HepG2 (cell line): ENCODE measurements around the gene FBLL1. TPM values are rescaled to one million over a fixed set of nuclear protein-coding genes. Genes with fewer than 3 reads are reported as not detected.

Experiments
- ATAC-seq: fragments of 200-7000 bp; cut with Tn5 transposase; 3 replicates; pipeline ENCODE4 v1.9.1; 2020; ENCODE audit warnings: mild to moderate bottlenecking, moderate library complexity
- BruUV-seq: library from RNA; stranded (reverse); fragments of 400-500 nt; replicated peaks from 2 replicates; lab custom pipeline; 2021; lab: Mats Ljungman, UMichigan
- CTCF ChIA-PET: fragments of 300-600 bp; formaldehyde crosslinking; extraction: SDS; loops from one replicate; lab custom pipeline; 2021; ENCODE audit warnings: low total read pairs, inconsistent platforms, low intra/inter-chr PET ratio; lab: Yijun Ruan, JAX
- POLR2A ChIA-PET: fragments of 350-600 bp; sonication (Branson Sonifier 250); formaldehyde crosslinking; loops from one replicate; lab custom pipeline; 2020; ENCODE audit warnings: antibody characterized with exemption, inconsistent platforms; lab: Yijun Ruan, JAX
- DNase-seq: peaks from one replicate; pipeline ENCODE4 v3.0.0-alpha.2; 2015; ENCODE audit warnings: low spot score
- FAIRE-seq: peaks from 3 replicates; lab custom pipeline; 2011; peaks lifted over from hg19 to GRCh38; lab: Jason Lieb, UNC
- H2AFZ ChIP-seq: one replicate; pipeline ENCODE4 v1.6.1; 2011; ENCODE audit warnings: low read length, inconsistent platforms
- H3K27ac ChIP-seq: fragments of 300-600 bp; 3 replicates; pipeline ENCODE4 v1.8.0; 2011; ENCODE audit warnings: mixed run types, mild to moderate bottlenecking, mixed read lengths, low read length, inconsistent platforms; ENCODE audit not compliant: insufficient read depth; ENCODE audit errors: extremely low read length
- H3K27me3 ChIP-seq, 2 experiments: fragments of 200-600 bp in 1 of 2; 2 replicates in 1 of 2; 3 replicates in 1 of 2; pipeline versions ENCODE4 v1.6.0 to v1.8.0; 2011; ENCODE audit warnings: low read length in 2 of 2, mild to moderate bottlenecking in 2 of 2, moderate library complexity in 2 of 2, inconsistent platforms in 1 of 2; ENCODE audit not compliant: insufficient read depth in 2 of 2, control insufficient read depth in 1 of 2
- H3K36me3 ChIP-seq, 2 experiments: fragments of 200-600 bp in 1 of 2; replicated peaks in 1 of 2; 2 replicates in 1 of 2; 3 replicates in 1 of 2; pipeline versions ENCODE4 v1.5.1 to v1.8.0; 2011; ENCODE audit warnings: low read length in 2 of 2, inconsistent platforms in 1 of 2; ENCODE audit not compliant: insufficient read depth in 2 of 2, control insufficient read depth in 1 of 2
- H3K4me1 ChIP-seq: 2 replicates; pipeline ENCODE4 v1.5.1; 2012; ENCODE audit warnings: low read length, inconsistent platforms; ENCODE audit not compliant: insufficient read depth
- H3K4me2 ChIP-seq: 2 replicates; pipeline ENCODE4 v1.6.0; 2011; ENCODE audit warnings: low read depth, low read length, inconsistent platforms
- H3K4me3 ChIP-seq, 3 experiments: fragments of 200-600 bp in 1 of 3; sonication (generic), shearing (Covaris generic) in 1 of 3; replicated peaks in 1 of 3; 2 replicates each; pipeline ENCODE4 v1.5.1; 2011 to 2016; ENCODE audit warnings: low read length in 3 of 3, inconsistent platforms in 2 of 3, low read depth in 2 of 3, mild to moderate bottlenecking in 2 of 3, control low read depth in 1 of 3, mixed read lengths in 1 of 3; ENCODE audit not compliant: insufficient read depth in 1 of 3
- H3K79me2 ChIP-seq: one replicate; pipeline ENCODE4 v1.6.1; 2011; ENCODE audit warnings: low read length, inconsistent platforms; ENCODE audit not compliant: insufficient read depth
- H3K9ac ChIP-seq: 2 replicates; pipeline ENCODE4 v1.6.0; 2011; ENCODE audit warnings: mild to moderate bottlenecking, low read depth, low read length, inconsistent platforms; ENCODE audit not compliant: insufficient read depth
- H3K9me3 ChIP-seq: 2 replicates; pipeline ENCODE4 v1.5.1; 2012; ENCODE audit warnings: mild to moderate bottlenecking, low read length
- H4K20me1 ChIP-seq: 2 replicates; pipeline ENCODE4 v1.6.0; 2011; ENCODE audit warnings: inconsistent platforms, mild to moderate bottlenecking, low read length, moderate library complexity; ENCODE audit not compliant: insufficient read depth
- ARID2 ChIP-seq: sonication (generic); formaldehyde crosslinking; IDR thresholded peaks from 2 replicates; pipeline ENCODE4 v1.8.1; 2022; ENCODE audit warnings: mild to moderate bottlenecking, missing genetic modification reagents, borderline replicate concordance
- ARNTL ChIP-seq: sonication (generic); formaldehyde crosslinking; IDR thresholded peaks from 2 replicates; pipeline ENCODE4 v1.4.0; 2020; ENCODE audit warnings: mild to moderate bottlenecking, missing genetic modification reagents
- ATF4 ChIP-seq, 2 experiments: fragments of 450-650 bp in 1 of 2; sonication (generic) in 1 of 2; formaldehyde crosslinking; IDR thresholded peaks; 2 replicates each; pipeline versions ENCODE4 v1.5.0 to v1.8.0; 2020 to 2022; ENCODE audit warnings: mild to moderate bottlenecking in 1 of 2, missing genetic modification reagents in 1 of 2
- CBX5 ChIP-seq: sonication (generic); formaldehyde crosslinking; IDR thresholded peaks from 2 replicates; pipeline ENCODE4 v1.4.0; 2020; ENCODE audit warnings: missing genetic modification reagents, borderline replicate concordance
- FOSL1 ChIP-seq: sonication (generic); formaldehyde crosslinking; IDR thresholded peaks from 2 replicates; pipeline ENCODE4 v1.9.0; 2021; ENCODE audit warnings: missing genetic modification reagents, borderline replicate concordance
- HCFC1 ChIP-seq: fragments of 150-350 bp; IDR thresholded peaks from 2 replicates; pipeline ENCODE4 v1.6.1; 2014; ENCODE audit warnings: low read depth, low read length
- HINFP ChIP-seq: sonication (generic); formaldehyde crosslinking; IDR thresholded peaks from 2 replicates; pipeline ENCODE4 v1.4.0; 2020; ENCODE audit warnings: low read depth, mild to moderate bottlenecking, missing genetic modification reagents
- HMG20A ChIP-seq: IDR thresholded peaks from 2 replicates; pipeline ENCODE4 v1.6.1; 2016; ENCODE audit warnings: borderline replicate concordance
- NFATC3 ChIP-seq: sonication (generic); formaldehyde crosslinking; IDR thresholded peaks from 2 replicates; pipeline ENCODE4 v1.5.1; 2020; ENCODE audit warnings: mild to moderate bottlenecking, missing genetic modification reagents
- SP2 ChIP-seq: sonication (generic); formaldehyde crosslinking; IDR thresholded peaks from 2 replicates; pipeline ENCODE4 v1.5.1; 2020; ENCODE audit warnings: mild to moderate bottlenecking, missing genetic modification reagents
- YEATS2 ChIP-seq: sonication (generic); formaldehyde crosslinking; IDR thresholded peaks from 2 replicates; pipeline ENCODE4 v1.4.0; 2020; ENCODE audit warnings: missing genetic modification reagents, borderline replicate concordance
- ZMYM2 ChIP-seq: sonication (generic); formaldehyde crosslinking; IDR thresholded peaks from 2 replicates; pipeline ENCODE4 v1.8.0; 2022; ENCODE audit warnings: mild to moderate bottlenecking, missing genetic modification reagents
- ZNF569 ChIP-seq: sonication (generic); formaldehyde crosslinking; IDR thresholded peaks from 2 replicates; pipeline ENCODE4 v1.5.0; 2020; ENCODE audit warnings: mild to moderate bottlenecking, missing genetic modification reagents, moderate library complexity, borderline replicate concordance
- ZNF790 ChIP-seq: sonication (generic); formaldehyde crosslinking; IDR thresholded peaks from 2 replicates; pipeline ENCODE4 v1.8.0; 2022; ENCODE audit warnings: missing genetic modification reagents, mild to moderate bottlenecking, borderline replicate concordance
- ZNF816 ChIP-seq: sonication (generic); formaldehyde crosslinking; IDR thresholded peaks from 2 replicates; pipeline ENCODE4 v1.8.0; 2022; ENCODE audit warnings: missing genetic modification reagents, mild to moderate bottlenecking, borderline replicate concordance
- ZSCAN25 ChIP-seq: sonication (generic); formaldehyde crosslinking; IDR thresholded peaks from 2 replicates; pipeline ENCODE4 v1.8.0; 2022; ENCODE audit warnings: mild to moderate bottlenecking, missing genetic modification reagents
- WGBS: methylation state at CpG from one replicate; pipeline ENCODE4 v1.1.6; 2017; ENCODE audit warnings: low lambda C conversion rate; 5-methylcytosine and 5-hydroxymethylcytosine counted together
- in situ Hi-C: cut with HindIII; loops from 2 replicates; pipeline ENCODE4 v1.10.0; 2017; ENCODE audit warnings: low pct_unique_long_range_greater_than_20kb; ENCODE audit not compliant: extremely low pct_ligation_motif_present
- intact Hi-C: fragments of 100-400 bp; cut with micrococcal nuclease; formaldehyde crosslinking; loops from one replicate; pipeline ENCODE4 v1.10.0; 2022; ENCODE audit not compliant: unreplicated experiment
- polyA plus RNA-seq, 8 experiments: library from polyadenylated mRNA; depleted of rRNA in 3 of 8; stranded (reverse) in 7 of 8; unstranded in 1 of 8; fragments of >200 nt; fragmentation: Illumina TruSeq in 4 of 8; extraction: Trizol in 4 of 8; gene quantifications; 2 replicates each; pipeline versions ENCODE4 v1.2.1 to v1.2.3, GENCODE V29; 2011 to 2016; ENCODE audit warnings: low read depth in 4 of 8, missing spikeins in 1 of 8, mixed read lengths in 1 of 8; ENCODE audit not compliant: insufficient read depth in 1 of 8
- total RNA-seq, 5 experiments: library from RNA; depleted of rRNA; stranded (reverse); fragments of >200 nt; fragmentation: Illumina TruSeq; extraction: Trizol; gene quantifications; 2 replicates each; pipeline ENCODE4 v1.2.3, GENCODE V29; 2016; ENCODE audit warnings: low read depth in 1 of 5
- TF ChIP-seq, protein P1 (sequence below): IDR thresholded peaks from 2 replicates; pipeline ENCODE4 v1.6.1; 2018; ENCODE audit warnings: missing genetic modification reagents, mild to moderate bottlenecking, missing compliant biosample characterization
- TF ChIP-seq, protein P2 (sequence below): sonication (generic); formaldehyde crosslinking; IDR thresholded peaks from 2 replicates; pipeline ENCODE4 v1.8.0; 2022; ENCODE audit warnings: mild to moderate bottlenecking, missing genetic modification reagents; ENCODE audit not compliant: insufficient replicate concordance
- TF ChIP-seq, protein P3 (sequence below): sonication (generic); formaldehyde crosslinking; IDR thresholded peaks from 2 replicates; pipeline ENCODE4 v1.8.1; 2023; ENCODE audit warnings: missing genetic modification reagents, inconsistent platforms, borderline replicate concordance

FBLL1 gene
- total and polyA plus RNA-seq, 2 of the 13 experiments (the other 11 are each of a cell fraction or from before 2014, with no cell fraction given) = 0.17 to 0.18 TPM

- H3K4me2 ChIP-seq = no peak overlapping the region
- peaks cover 33% of the 10 kb centered on the region for H4K20me1 ChIP-seq
- TF ChIP-seq, protein P1, sequence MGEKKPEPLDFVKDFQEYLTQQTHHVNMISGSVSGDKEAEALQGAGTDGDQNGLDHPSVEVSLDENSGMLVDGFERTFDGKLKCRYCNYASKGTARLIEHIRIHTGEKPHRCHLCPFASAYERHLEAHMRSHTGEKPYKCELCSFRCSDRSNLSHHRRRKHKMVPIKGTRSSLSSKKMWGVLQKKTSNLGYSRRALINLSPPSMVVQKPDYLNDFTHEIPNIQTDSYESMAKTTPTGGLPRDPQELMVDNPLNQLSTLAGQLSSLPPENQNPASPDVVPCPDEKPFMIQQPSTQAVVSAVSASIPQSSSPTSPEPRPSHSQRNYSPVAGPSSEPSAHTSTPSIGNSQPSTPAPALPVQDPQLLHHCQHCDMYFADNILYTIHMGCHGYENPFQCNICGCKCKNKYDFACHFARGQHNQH = no peak
- TF ChIP-seq, protein P2, sequence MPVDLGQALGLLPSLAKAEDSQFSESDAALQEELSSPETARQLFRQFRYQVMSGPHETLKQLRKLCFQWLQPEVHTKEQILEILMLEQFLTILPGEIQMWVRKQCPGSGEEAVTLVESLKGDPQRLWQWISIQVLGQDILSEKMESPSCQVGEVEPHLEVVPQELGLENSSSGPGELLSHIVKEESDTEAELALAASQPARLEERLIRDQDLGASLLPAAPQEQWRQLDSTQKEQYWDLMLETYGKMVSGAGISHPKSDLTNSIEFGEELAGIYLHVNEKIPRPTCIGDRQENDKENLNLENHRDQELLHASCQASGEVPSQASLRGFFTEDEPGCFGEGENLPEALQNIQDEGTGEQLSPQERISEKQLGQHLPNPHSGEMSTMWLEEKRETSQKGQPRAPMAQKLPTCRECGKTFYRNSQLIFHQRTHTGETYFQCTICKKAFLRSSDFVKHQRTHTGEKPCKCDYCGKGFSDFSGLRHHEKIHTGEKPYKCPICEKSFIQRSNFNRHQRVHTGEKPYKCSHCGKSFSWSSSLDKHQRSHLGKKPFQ (CRISPR knock-in tag) = no peak
- no peak for TF ChIP-seq ZSCAN25 (CRISPR knock-in tag)
- no peak for TF ChIP-seq ZNF569 (CRISPR knock-in tag)
- no peak for TF ChIP-seq FOSL1
- no peak for TF ChIP-seq ATF4 (CRISPR knock-in tag; IDR thresholded peaks at IDR 0.05)
- no peak for TF ChIP-seq ZNF816 (CRISPR knock-in tag)
- TF ChIP-seq HCFC1 = no peak
- TF ChIP-seq ZNF790 (CRISPR knock-in tag) = no peak
- no peak for TF ChIP-seq ZMYM2 (CRISPR knock-in tag)
- no peak for TF ChIP-seq ARID2 (CRISPR knock-in tag)
- TF ChIP-seq NFATC3 (CRISPR knock-in tag) = no peak
- TF ChIP-seq CBX5 (CRISPR knock-in tag) = no peak
- TF ChIP-seq SP2 (CRISPR knock-in tag) = no peak
- no peak for TF ChIP-seq YEATS2
- TF ChIP-seq HMG20A = no peak
- TF ChIP-seq ARNTL (CRISPR knock-in tag) = no peak
- no peak for TF ChIP-seq HINFP (CRISPR knock-in tag)
- TF ChIP-seq, protein P3, sequence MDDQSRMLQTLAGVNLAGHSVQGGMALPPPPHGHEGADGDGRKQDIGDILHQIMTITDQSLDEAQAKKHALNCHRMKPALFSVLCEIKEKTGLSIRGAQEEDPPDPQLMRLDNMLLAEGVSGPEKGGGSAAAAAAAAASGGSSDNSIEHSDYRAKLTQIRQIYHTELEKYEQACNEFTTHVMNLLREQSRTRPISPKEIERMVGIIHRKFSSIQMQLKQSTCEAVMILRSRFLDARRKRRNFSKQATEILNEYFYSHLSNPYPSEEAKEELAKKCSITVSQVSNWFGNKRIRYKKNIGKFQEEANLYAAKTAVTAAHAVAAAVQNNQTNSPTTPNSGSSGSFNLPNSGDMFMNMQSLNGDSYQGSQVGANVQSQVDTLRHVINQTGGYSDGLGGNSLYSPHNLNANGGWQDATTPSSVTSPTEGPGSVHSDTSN (CRISPR knock-in tag) = no peak
- FAIRE-seq = no peak
- H3K4me3 ChIP-seq = no peak overlapping the region
- intact Hi-C loops (no loop called here), in situ Hi-C loops (no loop called here)
- H3K27ac ChIP-seq = no peak overlapping the region
- H3K9me3 ChIP-seq = no peaks in the 10 kb centered on the region
- H2AFZ ChIP-seq = no peak overlapping the region
- H3K36me3 ChIP-seq = peaks cover 6 to 81% of the 10 kb centered on the region in 2 experiments
- ATAC-seq = no peak
- WGBS = 93% methylated on average over 1 of the region's 1 CpG
- no TSS peak for BruUV-seq
- DNase-seq = no peak
- H3K27me3 ChIP-seq = no peaks in the 10 kb centered on the region
- H3K79me2 ChIP-seq = peaks cover 31% of the 10 kb centered on the region
- ChIA-PET POLR2A (no interaction called here), CTCF (no interaction called here)
- H3K9ac ChIP-seq = no peak overlapping the region
- H3K4me1 ChIP-seq = peaks cover 29% of the 10 kb centered on the region
Measured at GRCh38 chr5:168563959-168564358, 34.9 kb downstream of the FBLL1 start.
